Ovary (tissue), 10 donors: ENCODE data around the gene SLC22A24. TPM values are rescaled to one million over a fixed set of nuclear protein-coding genes. Genes with fewer than 3 reads are reported as not detected.

Experiments used
- DNase-seq, 5 donors: peaks; one replicate each; pipeline ENCODE4 v3.0.0-alpha.2; 2019 to 2020
- H3K27ac ChIP-seq, 2 donors: fragments of 200-600 bp; one replicate each; pipeline versions ENCODE4 v1.5.1 to v1.8.0; 2019 to 2022
- H3K27me3 ChIP-seq: fragments of 200-600 bp; one replicate; pipeline ENCODE4 v1.8.0; 2022
- H3K36me3 ChIP-seq: fragments of 200-600 bp; sonication (generic); one replicate; pipeline ENCODE4 v1.5.1; 2019
- H3K4me1 ChIP-seq: one replicate; pipeline ENCODE4 v1.8.1; 2013; ENCODE audit warnings: mild to moderate bottlenecking, moderate library complexity; ENCODE audit not compliant: insufficient read depth
- H3K4me3 ChIP-seq: fragments of 200-600 bp; sonication (generic); one replicate; pipeline ENCODE4 v1.5.1; 2017
- H3K9me3 ChIP-seq, 2 donors: fragments of 200-600 bp in 1 of 2; sonication (generic) in 1 of 2; one replicate each; pipeline versions ENCODE4 v1.5.1 to v1.8.1; 2013 to 2019; ENCODE audit warnings: mild to moderate bottlenecking in 1 of 2, moderate library complexity in 1 of 2
- EP300 ChIP-seq: sonication (generic); formaldehyde crosslinking; IDR thresholded peaks from one replicate; pipeline ENCODE4 v1.6.1; 2017; ENCODE audit warnings: antibody characterized with exemption
- POLR2A ChIP-seq: fragments of 450-650 bp; IDR thresholded peaks from one replicate; pipeline ENCODE4 v1.6.1; 2017; ENCODE audit warnings: antibody characterized with exemption, mild to moderate bottlenecking, moderate library complexity
- WGBS, 3 donors: extraction: QIAGEN DNeasy Blood & Tissue Kit in 1 of 3; methylation state at CpG; one replicate each; pipeline versions ENCODE4 v1.1.5 to v1.1.7; 2013 to 2017; 5-methylcytosine and 5-hydroxymethylcytosine counted together
- intact Hi-C, 4 donors: fragments of 100-400 bp; cut with DNase I; formaldehyde crosslinking; loops; one replicate each; pipeline versions ENCODE4 v1.11.0 to v1.15.1; 2022 to 2023
- long read RNA-seq, 3 donors: library from polyadenylated mRNA in 2 of 3; unstranded in 2 of 3; transcript quantifications; one replicate each; pipeline ENCODE4 v2.0.0 and lab custom pipeline, GENCODE V29; 2021 to 2026
- polyA plus RNA-seq, 2 donors: library from polyadenylated mRNA; stranded (reverse); fragments of 200-250 nt in 1 of 2; fragments of 350-450 nt in 1 of 2; fragmentation: Illumina TruSeq in 1 of 2; extraction: RNeasy Lipid Tissue Mini Kit (QIAGEN cat#74804) in 1 of 2; gene quantifications; one replicate each; pipeline ENCODE4 v1.2.3, GENCODE V29; 2013 to 2014
- total RNA-seq, 7 donors: library from RNA; depleted of rRNA in 2 of 7; stranded (reverse); fragments of >200 nt in 2 of 7; fragmentation: NEBNext Ultra II Directional in 3 of 7; extraction: Animal tissue kit (Norgen Biotek cat#: 25700) in 3 of 7; gene quantifications; one replicate each; pipeline versions ENCODE4 v1.1.0 to v1.2.4, GENCODE V29; 2016 to 2023
- TF ChIP-seq, protein P1 (sequence below), 3 donors: fragments of 450-650 bp in 2 of 3; fragments of 200-600 bp in 1 of 3; IDR thresholded peaks; one replicate each; pipeline versions ENCODE4 v1.5.1 to v1.8.0; 2016 to 2022; ENCODE audit warnings: antibody characterized with exemption in 3 of 3, mild to moderate bottlenecking in 1 of 3
- donor health status: DM: no; HTN: no; CAD: no; lungs with moderate emphysema.
- donor health status: DM: no; HTN: no; CAD: no.
- donor health status: Bipolar disorder and iron deficiency.
- donor health status: DM: yes; HTN: yes; CAD: no.
- donor health status: DM: no; HTN: no; CAD: no.
- donor health status: DM: yes; HTN: yes; CAD: no.

The SLC22A24 gene, protein sequence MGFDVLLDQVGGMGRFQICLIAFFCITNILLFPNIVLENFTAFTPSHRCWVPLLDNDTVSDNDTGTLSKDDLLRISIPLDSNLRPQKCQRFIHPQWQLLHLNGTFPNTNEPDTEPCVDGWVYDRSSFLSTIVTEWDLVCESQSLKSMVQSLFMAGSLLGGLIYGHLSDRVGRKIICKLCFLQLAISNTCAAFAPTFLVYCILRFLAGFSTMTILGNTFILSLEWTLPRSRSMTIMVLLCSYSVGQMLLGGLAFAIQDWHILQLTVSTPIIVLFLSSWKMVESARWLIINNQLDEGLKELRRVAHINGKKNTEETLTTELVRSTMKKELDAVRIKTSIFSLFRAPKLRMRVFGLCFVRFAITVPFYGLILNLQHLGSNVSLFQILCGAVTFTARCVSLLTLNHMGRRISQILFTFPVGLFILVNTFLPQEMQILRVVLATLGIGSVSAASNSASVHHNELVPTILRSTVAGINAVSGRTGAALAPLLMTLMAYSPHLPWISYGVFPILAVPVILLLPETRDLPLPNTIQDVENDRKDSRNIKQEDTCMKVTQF
- total RNA-seq (not detected), polyA plus RNA-seq (not detected)
- long read RNA-seq, donor 1: 0 reads
- long read RNA-seq, donor 2: 0 reads
- long read RNA-seq, donor 3: 0 reads

DNA sequence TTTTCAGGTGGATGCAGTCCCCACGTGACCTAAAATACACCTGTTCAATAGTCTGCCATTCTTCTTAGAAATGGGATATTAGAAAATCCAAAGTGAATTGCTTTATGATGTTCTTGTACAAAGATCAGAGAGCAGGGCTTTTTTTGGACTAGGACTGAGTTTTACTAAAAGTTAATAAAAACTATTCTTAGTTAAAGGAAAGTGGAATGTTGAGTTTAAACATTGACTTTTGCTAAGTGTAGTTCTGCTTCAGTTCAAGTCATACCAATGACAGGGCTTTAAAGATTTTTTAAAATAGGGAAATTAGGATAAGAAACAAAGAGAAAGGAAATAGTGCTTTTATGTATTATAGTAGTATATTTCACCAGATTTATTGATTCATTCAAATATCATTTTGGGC is at the start of gene SLC22A24:
SLC22A24 (minus strand) TSS at position 101 of the 400 bp plus-strand sequence. CDS start 442 bp downstream, outside the sequence.
- H3K36me3 ChIP-seq: no peaks in the 10 kb centered on the region
- no peaks in the 10 kb centered on the region for H3K27me3 ChIP-seq
- 78 to 85% (median 83%) methylated on average over 1 of the region's 1 CpG for WGBS, 3 donors
- no peak within 1 kb of the TSS for H3K4me3 ChIP-seq
- TF ChIP-seq POLR2A (no peak), EP300 (no peak)
- TF ChIP-seq, protein P1, sequence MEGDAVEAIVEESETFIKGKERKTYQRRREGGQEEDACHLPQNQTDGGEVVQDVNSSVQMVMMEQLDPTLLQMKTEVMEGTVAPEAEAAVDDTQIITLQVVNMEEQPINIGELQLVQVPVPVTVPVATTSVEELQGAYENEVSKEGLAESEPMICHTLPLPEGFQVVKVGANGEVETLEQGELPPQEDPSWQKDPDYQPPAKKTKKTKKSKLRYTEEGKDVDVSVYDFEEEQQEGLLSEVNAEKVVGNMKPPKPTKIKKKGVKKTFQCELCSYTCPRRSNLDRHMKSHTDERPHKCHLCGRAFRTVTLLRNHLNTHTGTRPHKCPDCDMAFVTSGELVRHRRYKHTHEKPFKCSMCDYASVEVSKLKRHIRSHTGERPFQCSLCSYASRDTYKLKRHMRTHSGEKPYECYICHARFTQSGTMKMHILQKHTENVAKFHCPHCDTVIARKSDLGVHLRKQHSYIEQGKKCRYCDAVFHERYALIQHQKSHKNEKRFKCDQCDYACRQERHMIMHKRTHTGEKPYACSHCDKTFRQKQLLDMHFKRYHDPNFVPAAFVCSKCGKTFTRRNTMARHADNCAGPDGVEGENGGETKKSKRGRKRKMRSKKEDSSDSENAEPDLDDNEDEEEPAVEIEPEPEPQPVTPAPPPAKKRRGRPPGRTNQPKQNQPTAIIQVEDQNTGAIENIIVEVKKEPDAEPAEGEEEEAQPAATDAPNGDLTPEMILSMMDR (IDR thresholded peaks at IDR 0.05): no peak
- no peak for DNase-seq
- intact Hi-C loops: no loop called here
- H3K9me3 ChIP-seq: no peaks in the 10 kb centered on the region
- H3K4me1 ChIP-seq: no peaks in the 10 kb centered on the region
- H3K27ac ChIP-seq: no peak within 1 kb of the TSS

DNA sequence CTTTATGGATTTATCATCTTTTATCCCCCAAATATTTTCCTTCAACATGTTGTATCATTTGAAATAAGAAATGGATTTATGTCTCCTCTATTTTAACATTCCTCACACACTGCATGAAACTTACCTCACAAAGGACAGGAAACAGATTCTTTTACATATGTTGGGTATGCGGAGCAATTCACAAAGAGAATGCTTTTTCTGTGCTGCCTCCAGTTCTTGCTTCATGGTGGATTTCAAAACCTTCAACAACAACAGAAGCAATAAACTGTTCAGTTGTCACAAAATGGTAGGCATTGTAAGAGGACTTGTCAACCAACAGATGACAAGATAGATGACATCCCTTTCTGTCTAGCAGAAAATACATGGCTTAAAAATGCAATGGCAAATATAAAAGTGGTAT is 36.5 kb upstream of the SLC22A24 start:
- Histone ChIP-seq H3K9me3 (no peaks in the 10 kb centered on the region), H3K4me3 (no peak overlapping the region), H3K36me3 (no peaks in the 10 kb centered on the region), H3K4me1 (no peaks in the 10 kb centered on the region), H3K27me3 (no peaks in the 10 kb centered on the region), H3K27ac (no peak overlapping the region)
- intact Hi-C loops: no loop called here
- TF ChIP-seq, protein P1 (IDR thresholded peaks at IDR 0.05): no peak
- TF ChIP-seq POLR2A (no peak), EP300 (no peak)
- 82 to 91% (median 90%) methylated on average over 1 of the region's 1 CpG for WGBS, 3 donors
- no peak for DNase-seq

DNA sequence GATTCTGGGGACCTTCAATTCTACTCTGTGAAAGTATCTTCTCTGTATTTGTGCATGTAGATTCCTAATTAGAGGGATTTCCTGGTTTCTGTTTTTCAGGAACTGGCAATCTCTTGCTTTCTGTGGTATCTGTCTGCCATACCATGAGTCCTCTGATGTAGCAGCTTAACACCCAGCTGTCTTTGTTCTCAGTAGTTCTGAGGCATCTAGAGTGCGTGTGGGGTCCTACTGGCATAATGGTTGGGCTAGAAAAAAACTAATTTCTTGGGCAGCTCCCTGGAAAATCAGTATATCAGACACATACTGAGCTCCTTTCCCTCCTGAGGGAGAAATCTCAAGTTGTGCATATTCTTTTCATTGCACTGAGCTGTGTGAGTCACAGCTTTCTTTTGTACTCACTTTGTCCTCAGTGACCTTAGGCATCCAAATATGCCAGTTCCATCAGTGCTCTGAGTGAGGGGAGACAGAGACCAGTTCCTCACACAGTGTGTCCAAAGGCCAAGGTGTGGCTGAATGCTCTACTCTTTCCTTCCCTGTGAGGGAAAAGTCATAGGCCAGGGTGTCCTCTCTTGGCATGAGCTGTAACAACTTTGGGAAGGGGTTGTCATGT is 35.5 kb upstream of the SLC22A24 start:
- no peaks in the 10 kb centered on the region for H3K9me3 ChIP-seq
- no peaks in the 10 kb centered on the region for H3K27me3 ChIP-seq
- H3K36me3 ChIP-seq: no peaks in the 10 kb centered on the region
- TF ChIP-seq EP300 (no peak), POLR2A (no peak)
- TF ChIP-seq, protein P1 (IDR thresholded peaks at IDR 0.05): no peak
- H3K4me3 ChIP-seq: no peak overlapping the region
- no peak overlapping the region for H3K27ac ChIP-seq
- 33 to 55% (median 48%) methylated on average over 1 of the region's 1 CpG for WGBS, 3 donors
- no peak for DNase-seq
- intact Hi-C loops: no loop called here
- no peaks in the 10 kb centered on the region for H3K4me1 ChIP-seq

DNA sequence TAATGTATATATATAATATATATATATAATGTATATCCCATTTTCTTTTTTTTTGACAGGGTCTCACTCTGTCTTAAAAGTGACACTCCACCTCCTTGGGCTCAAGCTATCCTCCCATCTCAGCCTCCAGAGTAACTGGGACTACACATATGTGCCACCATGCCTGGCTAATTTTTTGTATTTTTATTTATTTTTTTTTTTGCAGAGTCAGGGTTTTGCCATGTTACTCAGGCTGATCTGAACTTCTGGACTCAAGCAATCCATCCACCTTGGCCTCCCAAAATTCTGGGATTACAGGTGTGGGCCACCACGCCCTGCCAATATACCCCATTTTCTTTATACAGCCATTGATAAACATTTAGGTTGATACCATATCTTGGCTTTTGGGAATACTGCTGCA is 33.9 kb upstream of the SLC22A24 start:
- intact Hi-C loops: no loop called here
- no peaks in the 10 kb centered on the region for H3K27me3 ChIP-seq
- no peak for TF ChIP-seq EP300
- no peaks in the 10 kb centered on the region for H3K9me3 ChIP-seq
- H3K27ac ChIP-seq: no peak overlapping the region
- no peak for DNase-seq
- WGBS, 3 donors: 74 to 79% (median 79%) methylated on average over 1 of the region's 1 CpG
- H3K36me3 ChIP-seq: no peaks in the 10 kb centered on the region
- no peak overlapping the region for H3K4me3 ChIP-seq
- H3K4me1 ChIP-seq: no peaks in the 10 kb centered on the region
